Ectodermal cell (in vitro differentiated cells): Measurements from ENCODE around the gene PLCH2.

Experiments
- H3K27ac ChIP-seq: 2 replicates; pipeline ENCODE4 v1.7.0; 2013; ENCODE audit warnings: mild to moderate bottlenecking, low read depth, low read length; ENCODE audit not compliant: insufficient read depth, poor library complexity, severe bottlenecking
- H3K27me3 ChIP-seq: 2 replicates; pipeline ENCODE4 v1.7.0; 2013; ENCODE audit warnings: mild to moderate bottlenecking, low read length; ENCODE audit not compliant: insufficient read depth, control insufficient read depth, poor library complexity, severe bottlenecking
- H3K36me3 ChIP-seq: one replicate; pipeline ENCODE4 v1.7.0; 2013; ENCODE audit warnings: low read length; ENCODE audit not compliant: control insufficient read depth, insufficient read depth
- H3K4me1 ChIP-seq: one replicate; pipeline ENCODE4 v1.7.0; 2013; ENCODE audit warnings: low read length; ENCODE audit not compliant: control insufficient read depth, insufficient read depth
- H3K4me3 ChIP-seq: 2 replicates; pipeline ENCODE4 v1.7.0; 2013; ENCODE audit warnings: low read depth, low read length, control low read depth; ENCODE audit not compliant: insufficient read depth
- H3K9me3 ChIP-seq: 2 replicates; pipeline ENCODE4 v1.7.0; 2013; ENCODE audit warnings: mild to moderate bottlenecking, low read length, moderate library complexity; ENCODE audit not compliant: control insufficient read depth
- WGBS, 2 experiments: methylation state at CpG; one replicate each; pipeline ENCODE4 v1.1.7; 2013; ENCODE audit warnings: missing lambda C conversion rate in 2 of 2; 5-methylcytosine and 5-hydroxymethylcytosine counted together

PLCH2 gene

GRCh38 chr1:2534315-2534686 is 58.2 kb downstream of the PLCH2 start:
- 69 to 74% methylated on average over 7 of the region's 7 CpGs for WGBS, 2 experiments
- Histone ChIP-seq H3K36me3 (no peaks in the 10 kb centered on the region), H3K4me3 (no peak overlapping the region), H3K27ac (no peak overlapping the region), H3K4me1 (peaks cover 46% of the 10 kb centered on the region), H3K9me3 (no peaks in the 10 kb centered on the region), H3K27me3 (peaks cover 75% of the 10 kb centered on the region)

- peaks cover 70% of the 10 kb centered on the region for H3K27me3 ChIP-seq
- WGBS, 2 experiments: 55 to 60% methylated on average over 18 of the region's 18 CpGs
- no peak overlapping the region for H3K27ac ChIP-seq
- no peaks in the 10 kb centered on the region for H3K9me3 ChIP-seq
- peaks cover 46% of the 10 kb centered on the region for H3K4me1 ChIP-seq
- no peaks in the 10 kb centered on the region for H3K36me3 ChIP-seq
- H3K4me3 ChIP-seq: no peak overlapping the region
These were observed 58.8 kb downstream of the PLCH2 start for GRCh38 chr1:2534687-2535441.

GRCh38 chr1:2535455-2535854 is 59.4 kb downstream of the PLCH2 start:
- Histone ChIP-seq H3K9me3 (no peaks in the 10 kb centered on the region), H3K36me3 (no peaks in the 10 kb centered on the region), H3K27me3 (peaks cover 64% of the 10 kb centered on the region), H3K27ac (no peak overlapping the region), H3K4me3 (no peak overlapping the region), H3K4me1 (peaks cover 46% of the 10 kb centered on the region)
- WGBS, 2 experiments: 45 to 52% methylated on average over 27 of the region's 27 CpGs

- Histone ChIP-seq H3K27me3 (peaks cover 58% of the 10 kb centered on the region), H3K36me3 (no peaks in the 10 kb centered on the region), H3K9me3 (no peaks in the 10 kb centered on the region), H3K27ac (no peak overlapping the region), H3K4me3 (no peak overlapping the region), H3K4me1 (peaks cover 41% of the 10 kb centered on the region)
- WGBS, 2 experiments: 84 to 88% methylated on average over 9 of the region's 9 CpGs
These were observed 59.9 kb downstream of the PLCH2 start for GRCh38 chr1:2535981-2536380.

- Histone ChIP-seq H3K4me1 (peaks cover 43% of the 10 kb centered on the region), H3K36me3 (no peaks in the 10 kb centered on the region), H3K4me3 (no peak overlapping the region), H3K9me3 (no peaks in the 10 kb centered on the region), H3K27me3 (peaks cover 41% of the 10 kb centered on the region), H3K27ac (no peak overlapping the region)
- WGBS, 2 experiments: 81 to 84% methylated on average over 9 of the region's 9 CpGs
These were observed 61.7 kb downstream of the PLCH2 start for GRCh38 chr1:2537784-2538115.

GRCh38 chr1:2538376-2538775 is 62.3 kb downstream of the PLCH2 start:
- Histone ChIP-seq H3K4me1 (peaks cover 46% of the 10 kb centered on the region), H3K9me3 (no peaks in the 10 kb centered on the region), H3K27me3 (peaks cover 34% of the 10 kb centered on the region), H3K4me3 (no peak overlapping the region), H3K27ac (no peak overlapping the region), H3K36me3 (no peaks in the 10 kb centered on the region)
- 86% methylated on average over 4 of the region's 4 CpGs for WGBS, 2 experiments

- Histone ChIP-seq H3K27ac (no peak overlapping the region), H3K9me3 (no peaks in the 10 kb centered on the region), H3K4me1 (peaks cover 46% of the 10 kb centered on the region), H3K27me3 (peaks cover 30% of the 10 kb centered on the region), H3K4me3 (no peak overlapping the region), H3K36me3 (no peaks in the 10 kb centered on the region)
- WGBS, 2 experiments: 92 to 93% methylated on average over 8 of the region's 8 CpGs
These were observed 62.8 kb downstream of the PLCH2 start for GRCh38 chr1:2538872-2539271.

- H3K9me3 ChIP-seq: no peaks in the 10 kb centered on the region
- no peak overlapping the region for H3K27ac ChIP-seq
- peaks cover 46% of the 10 kb centered on the region for H3K4me1 ChIP-seq
- H3K36me3 ChIP-seq: no peaks in the 10 kb centered on the region
- H3K27me3 ChIP-seq: peaks cover 24% of the 10 kb centered on the region
- no peak overlapping the region for H3K4me3 ChIP-seq
- 61 to 66% methylated on average over 12 of the region's 12 CpGs for WGBS, 2 experiments
These were observed 63.3 kb downstream of the PLCH2 start for GRCh38 chr1:2539312-2539907.

GRCh38 chr1:2540816-2541492 is 64.9 kb downstream of the PLCH2 start:
- H3K9me3 ChIP-seq: no peaks in the 10 kb centered on the region
- H3K36me3 ChIP-seq: no peaks in the 10 kb centered on the region
- WGBS, 2 experiments: 9 to 11% methylated on average over 38 to 39 of the region's 39 CpGs
- H3K4me1 ChIP-seq: peaks cover 45% of the 10 kb centered on the region
- no peak overlapping the region for H3K4me3 ChIP-seq
- H3K27me3 ChIP-seq: peaks cover 9% of the 10 kb centered on the region
- H3K27ac ChIP-seq: no peak overlapping the region

- H3K36me3 ChIP-seq: no peaks in the 10 kb centered on the region
- no peaks in the 10 kb centered on the region for H3K9me3 ChIP-seq
- H3K4me3 ChIP-seq: no peak overlapping the region
- H3K27me3 ChIP-seq: peaks cover 8% of the 10 kb centered on the region
- no peak overlapping the region for H3K27ac ChIP-seq
- H3K4me1 ChIP-seq: peaks cover 43% of the 10 kb centered on the region
- 92 to 93% methylated on average over 25 of the region's 25 CpGs for WGBS, 2 experiments
These were observed 65.6 kb downstream of the PLCH2 start for GRCh38 chr1:2541619-2542245.
